ENCODE measurements around the gene PLXNA2.

GRCh38 chr1:208129487-208129886, 114.7 kb downstream of the PLXNA2 start:
- TF ChIP-seq POLR2A (IDR thresholded peaks at IDR 0.05; ENCODE audit: low read depth, low read length) (no peak), POLR2AphosphoS5 (IDR thresholded peaks at IDR 0.05; ENCODE audit: low read depth, low read length) (no peak), SPI1 (IDR thresholded peaks at IDR 0.05; ENCODE audit: low read depth, low read length) (no peak), TAF1 (IDR thresholded peaks at IDR 0.05; ENCODE audit: low read depth, low read length) (no peak), POU2F2 (IDR thresholded peaks at IDR 0.05; ENCODE audit: low read depth, low read length) (no peak)

All from GM12891 (cell line).